ENCODE data around the gene ZC3H14.

ZC3H14 gene

GRCh38 chr14:88599326-88599725 lies 36.5 kb downstream of the ZC3H14 start:
- no peak overlapping the region for H3K27ac ChIP-seq (ENCODE audit: poor library complexity, severe bottlenecking)
- H3K4me1 ChIP-seq (ENCODE audit: insufficient read depth, poor library complexity, severe bottlenecking), result no peaks in the 10 kb centered on the region
- no peak overlapping the region for H3K4me3 ChIP-seq (ENCODE audit: severe bottlenecking)
- no peaks in the 10 kb centered on the region for H3K9me3 ChIP-seq (ENCODE audit: severe bottlenecking)
- H3K36me3 ChIP-seq (ENCODE audit: low read depth), result peaks cover 98% of the 10 kb centered on the region
- no peak for DNase-seq (ENCODE audit: low spot score)
- no peak for ATAC-seq (ENCODE audit: low read depth)
- H3K27me3 ChIP-seq (ENCODE audit: insufficient read depth, poor library complexity, severe bottlenecking), result no peaks in the 10 kb centered on the region
- no peak for TF ChIP-seq CTCF (IDR thresholded peaks at IDR 0.05; ENCODE audit: poor library complexity, severe bottlenecking)

- Histone ChIP-seq H3K27ac (ENCODE audit: poor library complexity, severe bottlenecking) (no peak overlapping the region), H3K4me1 (ENCODE audit: insufficient read depth, poor library complexity, severe bottlenecking) (no peaks in the 10 kb centered on the region), H3K9me3 (ENCODE audit: severe bottlenecking) (no peaks in the 10 kb centered on the region), H3K27me3 (ENCODE audit: insufficient read depth, poor library complexity, severe bottlenecking) (no peaks in the 10 kb centered on the region), H3K36me3 (ENCODE audit: low read depth) (peaks cover 98% of the 10 kb centered on the region), H3K4me3 (ENCODE audit: severe bottlenecking) (no peak overlapping the region)
- no peak for ATAC-seq (ENCODE audit: low read depth)
- no peak for TF ChIP-seq CTCF (IDR thresholded peaks at IDR 0.05; ENCODE audit: poor library complexity, severe bottlenecking)
- no peak for DNase-seq (ENCODE audit: low spot score)
These were observed 37.1 kb downstream of the ZC3H14 start for GRCh38 chr14:88599761-88600439.

- DNase-seq (ENCODE audit: low spot score) (no peak), ATAC-seq (ENCODE audit: low read depth) (no peak)
- peaks cover 86% of the 10 kb centered on the region for H3K36me3 ChIP-seq (ENCODE audit: low read depth)
- H3K4me1 ChIP-seq (ENCODE audit: insufficient read depth, poor library complexity, severe bottlenecking), result no peaks in the 10 kb centered on the region
- no peak for TF ChIP-seq CTCF (IDR thresholded peaks at IDR 0.05; ENCODE audit: poor library complexity, severe bottlenecking)
- no peaks in the 10 kb centered on the region for H3K9me3 ChIP-seq (ENCODE audit: severe bottlenecking)
- no peak overlapping the region for H3K4me3 ChIP-seq (ENCODE audit: severe bottlenecking)
- H3K27ac ChIP-seq (ENCODE audit: poor library complexity, severe bottlenecking), result no peak overlapping the region
- no peaks in the 10 kb centered on the region for H3K27me3 ChIP-seq (ENCODE audit: insufficient read depth, poor library complexity, severe bottlenecking)
These were observed 41.4 kb downstream of the ZC3H14 start for GRCh38 chr14:88604212-88604611.

- H3K9me3 ChIP-seq (ENCODE audit: severe bottlenecking), result no peaks in the 10 kb centered on the region
- no peak overlapping the region for H3K4me3 ChIP-seq (ENCODE audit: severe bottlenecking)
- no peaks in the 10 kb centered on the region for H3K4me1 ChIP-seq (ENCODE audit: insufficient read depth, poor library complexity, severe bottlenecking)
- H3K27me3 ChIP-seq (ENCODE audit: insufficient read depth, poor library complexity, severe bottlenecking), result no peaks in the 10 kb centered on the region
- peaks cover 88% of the 10 kb centered on the region for H3K36me3 ChIP-seq (ENCODE audit: low read depth)
- no peak for TF ChIP-seq CTCF (IDR thresholded peaks at IDR 0.05; ENCODE audit: poor library complexity, severe bottlenecking)
- DNase-seq (ENCODE audit: low spot score) (no peak), ATAC-seq (ENCODE audit: low read depth) (no peak)
- no peak overlapping the region for H3K27ac ChIP-seq (ENCODE audit: poor library complexity, severe bottlenecking)
These were observed 42.8 kb downstream of the ZC3H14 start for GRCh38 chr14:88605594-88605993.

- peaks cover 87% of the 10 kb centered on the region for H3K36me3 ChIP-seq (ENCODE audit: low read depth)
- no peaks in the 10 kb centered on the region for H3K9me3 ChIP-seq (ENCODE audit: severe bottlenecking)
- peaks cover 16% of the 10 kb centered on the region for H3K4me1 ChIP-seq (ENCODE audit: insufficient read depth, poor library complexity, severe bottlenecking)
- no peak for DNase-seq (ENCODE audit: low spot score)
- no peak for TF ChIP-seq CTCF (IDR thresholded peaks at IDR 0.05; ENCODE audit: poor library complexity, severe bottlenecking)
- no peaks in the 10 kb centered on the region for H3K27me3 ChIP-seq (ENCODE audit: insufficient read depth, poor library complexity, severe bottlenecking)
- H3K4me3 ChIP-seq (ENCODE audit: severe bottlenecking), result no peak overlapping the region
- ATAC-seq (ENCODE audit: low read depth), result no peak
- no peak overlapping the region for H3K27ac ChIP-seq (ENCODE audit: poor library complexity, severe bottlenecking)
These were observed 45.0 kb downstream of the ZC3H14 start for GRCh38 chr14:88607829-88608228.

Measured in RWPE2 (cell line).